ENCODE data around the gene PLXND1.
"Not testable (repeated sequence)": the region's sequence is repeated elsewhere in the genome, so short reads cannot be mapped to it uniquely, and the experiment has no call there.

PLXND1 gene

GRCh38 chr3:129606636-129607390, at the start of gene PLXND1:
PLXND1 (minus strand) TSS chr3:129606676; CDS start chr3:129606639, 37 bp downstream.
- no peak for DNase-seq (ENCODE audit: low read depth in 2 of 2)

- DNase-seq (ENCODE audit: low read depth in 2 of 2) = no peak
Observed at GRCh38 chr3:129655291-129655700, 48.8 kb upstream of the PLXND1 start.

- peak; percentile 50 to 53 for DNase-seq (ENCODE audit: low read depth in 2 of 2)
Observed at GRCh38 chr3:129654131-129654530, 47.7 kb upstream of the PLXND1 start.

- DNase-seq (ENCODE audit: low read depth in 2 of 2) = no peak
Observed at GRCh38 chr3:129653019-129653418, 46.5 kb upstream of the PLXND1 start.

- peak; percentile 80 to 85 for DNase-seq (ENCODE audit: low read depth in 2 of 2)
Observed at GRCh38 chr3:129651435-129652202, 45.1 kb upstream of the PLXND1 start.

GRCh38 chr3:129650256-129650872, 43.9 kb upstream of the PLXND1 start:
- DNase-seq (ENCODE audit: low read depth in 2 of 2) = peak in 1 of 2 experiments; percentile 49

- no peak for DNase-seq (ENCODE audit: low read depth in 2 of 2)
Observed at GRCh38 chr3:129648391-129648790, 41.9 kb upstream of the PLXND1 start.

- DNase-seq (ENCODE audit: low read depth in 2 of 2) = no peak
Observed at GRCh38 chr3:129645286-129645685, 38.8 kb upstream of the PLXND1 start.

- DNase-seq (ENCODE audit: low read depth in 2 of 2) = no peak
Observed at GRCh38 chr3:129644836-129645235, 38.4 kb upstream of the PLXND1 start.

GRCh38 chr3:129641567-129642260, 35.2 kb upstream of the PLXND1 start:
- DNase-seq (ENCODE audit: low read depth in 2 of 2) = not testable (repeated sequence)

GRCh38 chr3:129640985-129641384, 34.5 kb upstream of the PLXND1 start:
- DNase-seq (ENCODE audit: low read depth in 2 of 2) = not testable (repeated sequence)

GRCh38 chr3:129638481-129638880, 32.0 kb upstream of the PLXND1 start:
- DNase-seq (ENCODE audit: low read depth in 2 of 2) = no peak

- DNase-seq (ENCODE audit: low read depth in 2 of 2) = no peak
Observed at GRCh38 chr3:129636082-129636481, 29.6 kb upstream of the PLXND1 start.

GRCh38 chr3:129635656-129636055, 29.2 kb upstream of the PLXND1 start:
- no peak for DNase-seq (ENCODE audit: low read depth in 2 of 2)

GRCh38 chr3:129633751-129634481, 27.4 kb upstream of the PLXND1 start:
- DNase-seq (ENCODE audit: low read depth in 2 of 2) = no peak

GRCh38 chr3:129632977-129633376, 26.5 kb upstream of the PLXND1 start:
- no peak for DNase-seq (ENCODE audit: low read depth in 2 of 2)

- no peak for DNase-seq (ENCODE audit: low read depth in 2 of 2)
Observed at GRCh38 chr3:129632556-129632955, 26.1 kb upstream of the PLXND1 start.

- DNase-seq (ENCODE audit: low read depth in 2 of 2) = no peak
Observed at GRCh38 chr3:129632056-129632455, 25.6 kb upstream of the PLXND1 start.

- DNase-seq (ENCODE audit: low read depth in 2 of 2) = no peak
Observed at GRCh38 chr3:129629011-129629410, 22.5 kb upstream of the PLXND1 start.

GRCh38 chr3:129628169-129628522, 21.7 kb upstream of the PLXND1 start:
- no peak for DNase-seq (ENCODE audit: low read depth in 2 of 2)

Measured in fibroblast of skin of left quadriceps (primary cell).